GM19239 (cell line): ENCODE measurements around the gene PADI4.
"Not testable (repeated sequence)": the region's sequence is repeated elsewhere in the genome, so short reads cannot be mapped to it uniquely, and the experiment has no call there.

Experiments used
- DNase-seq: peaks from one replicate; pipeline ENCODE4 v3.0.0; 2011; ENCODE audit warnings: low spot score; ENCODE audit not compliant: insufficient read length
- FAIRE-seq: peaks from 2 replicates; lab custom pipeline; 2011; peaks lifted over from hg19 to GRCh38; lab: Jason Lieb, UNC

PADI4 gene

GRCh38 chr1:17371896-17372295, 63.9 kb downstream of the PADI4 start, which contains the start of gene PADI6:
Gene PADI6 (plus strand): TSS chr1:17372196. CDS start chr1:17372246, 50 bp downstream.
- DNase-seq: no peak
- no peak for FAIRE-seq

DNA sequence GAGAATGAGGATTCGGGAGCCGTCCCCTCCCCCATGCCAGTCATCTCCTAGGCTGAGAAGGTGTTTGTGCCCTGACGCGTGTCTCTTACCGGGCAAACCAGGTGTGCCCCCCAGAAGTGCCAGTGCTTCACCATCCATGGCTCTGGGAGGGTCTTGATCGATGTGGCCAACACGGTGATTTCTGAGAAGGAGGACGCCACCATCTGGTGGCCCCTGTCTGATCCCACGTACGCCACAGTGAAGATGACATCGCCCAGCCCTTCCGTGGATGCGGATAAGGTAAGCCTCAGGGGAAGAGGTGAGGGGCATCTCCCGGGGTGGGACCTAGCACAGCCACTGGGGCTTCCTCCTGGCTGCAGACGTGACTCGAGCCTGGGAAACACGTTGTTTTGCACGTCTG, 65.0 kb downstream of the PADI4 start:
- no peak for DNase-seq
- FAIRE-seq: no peak

DNA sequence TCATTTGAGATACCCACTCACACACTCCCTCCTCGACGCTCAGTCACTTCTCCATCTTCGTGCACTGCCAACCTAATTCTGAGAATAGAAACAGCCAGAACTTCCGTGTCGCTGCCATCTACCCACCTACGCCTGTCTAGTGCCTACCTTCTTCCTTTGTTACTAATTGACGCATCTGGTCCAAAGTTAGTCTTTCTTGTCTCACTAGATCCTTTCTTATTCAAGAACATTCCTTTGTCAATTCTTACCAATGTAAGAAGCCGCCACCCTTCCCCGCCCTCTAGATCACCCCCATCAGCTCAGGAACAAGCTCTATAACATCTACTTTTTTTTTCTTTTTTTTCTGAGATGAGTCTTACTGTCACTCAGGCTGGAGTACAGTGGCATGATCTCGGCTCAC, 67.7 kb downstream of the PADI4 start:
- FAIRE-seq (no peak), DNase-seq (no peak)

GRCh38 chr1:17377325-17377953, 69.4 kb downstream of the PADI4 start:
- DNase-seq: no peak
- no peak for FAIRE-seq

DNA sequence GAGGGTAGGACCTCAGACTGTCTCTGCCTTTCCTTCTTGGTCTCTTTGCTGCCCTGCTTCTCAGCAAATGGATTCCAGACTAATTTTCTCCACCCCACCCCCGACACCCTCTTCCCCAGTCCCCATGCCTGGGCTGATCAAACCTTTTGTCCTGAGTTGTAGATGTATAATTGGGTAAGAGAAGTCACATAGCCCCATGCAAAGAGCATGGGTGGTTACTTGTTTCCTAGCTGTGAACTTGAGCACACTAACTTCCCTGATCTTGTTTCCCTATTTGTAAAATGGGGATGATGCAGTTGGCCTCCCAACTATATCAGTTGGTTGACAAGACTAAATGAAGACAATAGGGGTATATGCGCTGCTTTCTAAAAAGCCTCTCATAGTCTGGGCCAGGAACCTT, 73.2 kb downstream of the PADI4 start:
- DNase-seq: no peak
- FAIRE-seq: no peak

- FAIRE-seq: no peak
- no peak for DNase-seq
Measured at GRCh38 chr1:17392199-17392740, 84.3 kb downstream of the PADI4 start.

DNA sequence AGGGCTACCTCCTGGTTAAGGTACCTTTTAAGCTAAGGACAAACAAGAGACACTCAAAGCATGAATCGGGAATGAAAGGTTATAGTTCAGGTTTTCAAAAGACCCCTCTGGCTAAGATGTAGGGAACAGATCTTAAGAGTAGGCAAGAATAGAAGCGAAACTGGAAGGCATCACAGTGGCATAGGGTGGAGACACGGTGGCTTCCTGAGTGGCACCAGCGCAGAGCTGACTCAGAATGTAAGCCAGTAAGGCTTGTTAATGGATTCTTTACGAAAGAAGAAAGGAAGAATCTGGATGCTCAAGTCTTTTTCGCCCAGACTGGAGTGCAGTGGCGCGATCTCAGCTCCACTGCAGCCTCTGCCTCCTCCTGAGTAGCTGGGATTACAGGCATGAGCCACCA, 85.2 kb downstream of the PADI4 start:
- DNase-seq (no peak), FAIRE-seq (no peak)

DNA sequence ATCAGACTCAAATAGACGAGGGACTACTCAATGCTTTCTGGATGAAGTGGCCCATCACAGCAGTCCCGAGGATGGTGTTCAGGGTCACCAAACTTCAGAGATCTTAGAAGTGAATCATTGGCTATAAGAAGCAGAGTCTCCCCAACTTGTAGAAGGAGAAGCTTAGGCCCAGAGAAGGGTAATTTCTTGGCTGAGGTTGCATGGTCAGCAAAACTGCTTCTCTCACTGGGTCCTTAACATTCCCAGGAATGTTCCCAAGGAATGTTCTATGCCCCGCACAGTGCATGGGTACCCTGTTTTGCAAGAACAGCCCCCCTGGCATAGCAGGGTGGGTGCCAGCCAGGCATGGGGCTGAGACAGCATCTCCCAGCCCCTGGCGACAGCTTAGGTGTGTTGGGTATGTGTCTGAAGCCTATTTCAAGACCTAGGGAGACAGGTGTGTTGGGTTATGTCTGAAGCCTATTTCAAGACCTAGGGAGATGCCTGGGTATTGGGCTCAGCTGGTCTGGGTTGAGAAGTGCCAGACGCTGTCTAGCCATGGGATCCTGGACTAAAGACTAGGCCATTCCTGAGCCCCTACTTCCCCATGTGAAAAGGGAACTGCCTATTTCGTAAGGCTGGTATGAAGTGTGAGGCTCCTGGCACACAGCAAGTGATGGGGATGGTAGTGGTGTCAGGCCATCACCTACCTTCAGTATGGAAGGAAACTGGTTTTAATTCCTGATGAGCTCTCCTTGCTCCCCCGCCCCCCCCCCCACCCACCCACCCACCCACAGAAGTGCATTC, 90.1 kb downstream of the PADI4 start:
- FAIRE-seq (no peak), DNase-seq (no peak)

GRCh38 chr1:17400725-17401341, 92.8 kb downstream of the PADI4 start:
- DNase-seq (no peak), FAIRE-seq (no peak)

GRCh38 chr1:17401841-17402240, 93.8 kb downstream of the PADI4 start:
- no peak for DNase-seq
- FAIRE-seq: no peak

DNA sequence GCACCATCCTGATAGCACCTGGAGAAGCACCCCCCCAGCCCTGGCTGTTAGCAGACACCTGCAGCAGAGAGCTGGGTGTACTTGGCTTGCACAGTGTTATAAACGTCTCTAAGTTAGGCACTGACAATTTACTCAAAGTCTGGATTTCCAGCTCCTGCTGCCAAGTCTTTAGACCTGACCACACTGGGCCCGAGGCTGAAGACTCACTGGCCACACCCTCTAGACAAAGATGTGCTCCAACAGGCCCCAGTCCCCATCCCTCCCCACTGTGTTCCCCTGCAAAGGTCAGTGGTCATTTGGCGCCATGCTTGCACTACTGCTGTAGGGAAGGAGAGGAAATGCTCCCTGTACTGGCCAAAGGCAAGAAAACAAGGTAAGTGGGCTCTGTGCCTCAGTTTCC, 95.1 kb downstream of the PADI4 start:
- no peak for DNase-seq
- no peak for FAIRE-seq

DNA sequence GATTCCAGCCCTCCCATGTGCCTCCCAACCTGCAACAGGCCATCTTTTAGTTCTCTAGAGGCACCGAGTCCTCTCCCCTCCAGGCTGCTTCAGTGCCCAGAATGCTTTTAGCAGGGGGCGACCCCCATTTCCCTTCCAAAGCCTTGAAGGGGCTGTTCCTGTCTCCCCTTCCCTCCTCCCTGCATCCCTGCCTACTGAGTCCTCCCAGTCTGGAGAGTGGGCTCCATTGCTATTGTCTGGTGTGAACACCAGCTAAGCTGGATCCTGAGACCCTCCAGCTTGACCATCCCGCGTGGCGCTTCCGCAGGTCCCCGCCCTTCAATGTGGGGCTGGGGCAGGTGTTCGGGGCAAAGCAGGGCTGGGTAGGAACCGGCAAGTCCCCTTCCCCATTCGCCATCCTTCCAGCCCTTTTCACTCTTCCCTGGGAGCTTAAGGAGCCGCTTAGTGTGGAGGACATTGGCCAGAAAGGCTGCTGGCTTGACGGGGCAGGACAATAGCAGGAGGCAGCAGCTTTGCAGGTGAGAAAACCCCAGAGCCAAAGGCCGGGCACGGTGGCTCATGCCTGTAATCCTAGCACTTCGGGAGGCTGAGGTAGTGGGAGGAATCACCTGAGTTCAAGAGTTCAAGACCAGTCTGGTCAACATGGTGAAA, 96.2 kb downstream of the PADI4 start:
- FAIRE-seq (no peak), DNase-seq (no peak)

DNA sequence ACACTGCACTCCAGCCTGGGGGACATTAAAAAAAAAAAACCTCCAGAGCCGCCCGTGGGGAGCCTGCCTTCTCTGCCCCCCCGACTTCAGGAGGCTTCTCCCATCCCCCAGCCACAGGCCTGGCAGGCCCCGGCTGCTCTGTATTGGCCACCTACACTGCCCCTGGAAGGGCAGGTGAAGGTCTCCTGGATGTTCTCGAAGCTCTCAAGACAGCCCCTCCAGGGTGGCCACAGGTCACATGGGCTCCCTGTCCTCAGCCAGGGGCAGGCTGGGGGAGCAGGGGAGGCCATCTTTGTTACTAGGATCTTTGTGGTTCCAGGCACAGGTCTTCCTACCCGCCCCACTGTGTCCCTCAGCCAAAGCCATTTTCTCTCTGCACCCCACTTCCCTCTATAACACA, 96.8 kb downstream of the PADI4 start:
- DNase-seq (no peak), FAIRE-seq (no peak)

- FAIRE-seq (no peak), DNase-seq (peak; percentile 70)
Measured at GRCh38 chr1:17405898-17406759, 98.1 kb downstream of the PADI4 start.

DNA sequence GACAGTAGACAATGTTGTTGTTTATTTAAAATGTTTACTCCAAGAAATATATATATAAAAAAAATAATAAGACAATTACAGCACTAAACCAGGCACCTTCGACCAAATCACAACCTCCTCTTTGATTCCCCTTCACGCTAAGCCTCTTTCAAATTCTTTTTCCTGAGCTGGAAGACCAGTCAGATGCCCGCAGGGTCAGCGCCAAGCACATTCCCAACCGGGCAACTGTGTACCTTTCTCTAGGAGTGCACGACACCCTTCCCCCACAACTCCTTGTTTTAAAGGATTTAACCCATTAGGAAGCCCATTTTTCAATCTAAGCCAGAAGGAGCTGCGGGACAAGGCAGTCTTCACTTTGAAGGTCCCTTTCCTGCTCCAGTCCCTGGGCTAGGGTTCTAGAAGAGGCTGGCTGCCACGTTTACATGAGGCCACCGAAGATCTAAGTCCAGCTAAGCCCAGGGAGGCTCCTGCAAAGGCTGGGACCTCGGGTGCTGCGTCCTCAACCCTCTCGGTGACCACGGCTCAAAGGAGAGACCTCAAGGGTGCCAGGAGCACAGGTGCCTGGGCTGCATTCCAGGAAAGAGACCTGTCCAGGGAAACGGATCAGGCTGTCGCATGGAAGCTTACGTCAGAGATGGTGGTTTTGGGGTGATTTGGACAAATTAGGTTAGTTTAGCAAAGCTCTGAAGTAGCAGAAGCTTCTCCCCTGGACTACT, 98.9 kb downstream of the PADI4 start:
- not testable (repeated sequence) for DNase-seq, FAIRE-seq

GRCh38 chr1:17407786-17408514, 100.0 kb downstream of the PADI4 start:
- DNase-seq, FAIRE-seq: not testable (repeated sequence)

DNA sequence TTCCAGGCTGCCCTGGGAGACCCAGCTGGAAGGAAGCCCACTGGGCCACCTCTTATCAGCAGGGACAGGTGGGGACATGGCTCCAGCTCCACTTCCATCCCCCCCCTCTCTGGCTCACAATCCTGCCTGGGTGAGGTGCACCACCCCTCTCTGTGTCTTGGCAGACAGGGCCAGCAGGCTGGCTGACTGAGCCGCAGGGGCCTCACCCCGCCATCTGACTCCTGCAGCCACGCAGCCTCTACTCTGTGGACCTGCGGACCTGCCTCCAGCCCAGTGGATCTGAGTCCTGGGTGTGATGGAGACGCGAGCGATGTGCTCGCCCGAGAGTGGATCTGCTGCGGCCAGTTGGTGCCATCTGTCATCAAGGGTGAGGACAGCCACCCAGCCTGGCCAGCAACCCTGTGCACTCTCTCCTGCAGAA, 101.4 kb downstream of the PADI4 start:
- FAIRE-seq (no peak), DNase-seq (no peak)

- DNase-seq (no peak), FAIRE-seq (no peak)
Measured at GRCh38 chr1:17412093-17412870, 104.3 kb downstream of the PADI4 start.
